ENCODE results near the gene BNIP1.
"Not testable (repeated sequence)": the region's sequence is repeated elsewhere in the genome, so short reads cannot be mapped to it uniquely, and the experiment has no call there.

BNIP1 gene, protein sequence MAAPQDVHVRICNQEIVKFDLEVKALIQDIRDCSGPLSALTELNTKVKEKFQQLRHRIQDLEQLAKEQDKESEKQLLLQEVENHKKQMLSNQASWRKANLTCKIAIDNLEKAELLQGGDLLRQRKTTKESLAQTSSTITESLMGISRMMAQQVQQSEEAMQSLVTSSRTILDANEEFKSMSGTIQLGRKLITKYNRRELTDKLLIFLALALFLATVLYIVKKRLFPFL

DNA sequence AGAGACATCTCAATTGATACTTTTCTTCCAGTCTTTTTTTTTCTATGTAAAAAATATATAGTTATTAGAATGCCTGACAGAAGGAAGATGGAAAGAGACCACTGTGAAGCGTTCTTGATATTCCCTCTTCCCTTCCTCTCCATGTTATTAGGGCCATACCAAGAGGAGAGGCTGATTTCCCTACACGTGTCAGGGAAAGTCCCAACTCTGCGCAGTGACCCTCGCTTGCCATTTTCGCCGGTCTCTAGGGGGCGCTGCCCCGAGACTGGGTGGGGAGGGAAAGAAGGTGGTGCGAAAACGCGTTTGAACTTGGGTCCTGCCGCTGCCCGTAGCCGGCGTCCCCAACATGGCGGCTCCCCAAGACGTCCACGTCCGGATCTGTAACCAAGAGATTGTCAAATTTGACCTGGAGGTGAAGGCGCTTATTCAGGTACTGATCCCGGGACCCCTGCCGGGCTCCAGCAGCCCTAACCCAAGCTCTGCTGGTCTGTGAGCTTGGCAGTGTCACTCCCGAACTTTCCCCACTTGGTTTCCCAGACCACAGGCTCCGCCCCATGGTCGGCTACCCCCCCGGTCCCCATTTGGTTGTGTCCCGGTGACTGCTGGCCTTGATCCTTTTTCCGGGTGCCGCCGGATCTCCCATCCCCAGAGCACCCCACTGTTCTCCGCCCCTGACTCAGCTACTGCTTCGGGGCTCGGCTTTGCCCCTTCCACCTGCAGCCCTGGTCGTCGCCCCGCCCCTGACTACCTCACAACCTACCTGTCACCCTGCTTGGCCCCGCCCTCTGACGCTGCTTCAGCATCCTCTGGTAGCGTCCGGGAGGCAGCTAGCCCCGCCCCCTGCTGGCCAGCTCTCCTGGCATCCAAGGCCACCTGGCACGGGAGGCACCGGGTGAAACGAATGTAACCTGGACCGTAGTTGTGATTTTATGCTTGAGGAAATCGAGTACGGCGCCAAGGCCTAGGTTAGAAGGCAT is at the start of gene BNIP1:
BNIP1 (plus strand) TSS at position 332 of the 977 bp plus-strand sequence; CDS start at position 347, 15 bp downstream.
- peak; percentile 96 for DNase-seq (ENCODE audit: low spot score)

DNA sequence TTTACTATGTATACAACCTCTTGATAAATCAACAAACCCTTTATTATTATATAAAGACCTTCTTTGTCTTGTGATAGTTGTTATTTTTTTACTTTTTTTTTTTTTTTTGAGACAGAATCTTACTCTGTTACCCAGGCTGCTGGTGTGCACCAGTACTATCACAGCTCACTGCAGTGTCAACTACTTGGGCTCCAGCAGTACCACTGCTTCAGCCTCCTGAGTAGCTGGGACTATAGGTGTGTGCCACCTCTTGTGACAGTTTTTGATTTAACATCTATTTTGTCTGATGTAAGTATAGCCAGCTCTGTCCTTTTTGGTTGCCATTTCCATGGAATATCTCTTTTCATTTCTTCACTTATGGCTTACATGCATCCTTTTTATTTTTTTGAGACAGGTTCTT is 45.5 kb upstream of the BNIP1 start:
- no peak for DNase-seq (ENCODE audit: low spot score)

DNA sequence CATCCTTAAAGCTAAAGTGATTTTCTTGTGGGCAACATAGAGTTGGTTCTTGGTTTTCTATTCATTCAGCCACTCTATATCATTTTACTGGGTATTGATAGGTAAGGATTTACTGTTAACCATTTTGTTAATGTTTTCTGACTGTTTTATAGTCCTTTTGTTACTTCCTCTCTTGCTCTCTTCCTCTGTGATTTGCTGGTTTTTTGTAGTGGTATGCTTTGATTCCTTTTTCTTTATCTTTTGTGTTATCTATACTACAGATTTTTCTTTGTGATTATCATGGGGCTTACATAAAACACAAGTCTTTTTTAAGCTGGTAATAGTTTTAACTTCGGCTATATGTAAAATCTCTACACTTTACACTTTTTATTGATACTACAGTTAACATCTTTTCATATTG is 44.9 kb upstream of the BNIP1 start:
- DNase-seq (ENCODE audit: low spot score): no peak

DNA sequence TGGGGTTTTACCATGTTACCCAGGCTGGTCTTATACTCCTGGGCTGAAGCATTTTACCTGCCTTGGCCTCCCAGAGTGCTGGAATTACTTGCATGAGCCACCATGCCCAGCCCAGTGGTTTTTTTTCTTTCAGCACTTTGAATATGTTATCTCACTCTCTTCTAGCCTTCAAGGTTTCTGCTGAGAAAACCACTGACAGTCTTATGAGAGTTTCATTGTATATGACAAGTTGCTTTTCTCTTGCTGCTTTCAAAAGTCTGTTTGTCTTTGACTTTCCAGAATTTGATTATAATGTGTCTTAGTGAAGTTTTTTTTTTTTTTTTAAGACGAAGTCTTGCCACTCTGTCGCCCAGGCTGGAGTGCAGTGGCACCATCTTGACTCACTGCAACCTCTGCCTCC is 43.1 kb upstream of the BNIP1 start:
- no peak for DNase-seq (ENCODE audit: low spot score)

DNA sequence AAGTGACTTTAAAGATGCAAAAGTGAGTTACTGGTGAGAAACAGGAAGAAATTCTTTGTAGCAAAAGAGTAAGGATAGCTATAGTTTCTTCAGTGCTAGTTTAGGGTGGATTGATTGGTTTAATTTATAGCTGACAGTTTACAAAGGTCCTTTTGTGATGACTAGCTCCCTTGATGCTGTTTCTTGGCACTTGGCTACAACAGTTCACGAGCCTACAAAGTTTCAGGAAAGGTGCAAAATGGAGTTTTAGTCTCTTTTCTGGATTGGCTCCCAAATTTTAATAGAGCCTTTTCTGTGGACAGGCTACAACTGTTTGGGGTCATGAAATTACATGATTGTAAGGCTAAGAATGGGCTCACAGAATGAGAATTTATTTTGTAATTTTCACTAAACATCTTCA is 40.9 kb upstream of the BNIP1 start:
- no peak for DNase-seq (ENCODE audit: low spot score)

DNA sequence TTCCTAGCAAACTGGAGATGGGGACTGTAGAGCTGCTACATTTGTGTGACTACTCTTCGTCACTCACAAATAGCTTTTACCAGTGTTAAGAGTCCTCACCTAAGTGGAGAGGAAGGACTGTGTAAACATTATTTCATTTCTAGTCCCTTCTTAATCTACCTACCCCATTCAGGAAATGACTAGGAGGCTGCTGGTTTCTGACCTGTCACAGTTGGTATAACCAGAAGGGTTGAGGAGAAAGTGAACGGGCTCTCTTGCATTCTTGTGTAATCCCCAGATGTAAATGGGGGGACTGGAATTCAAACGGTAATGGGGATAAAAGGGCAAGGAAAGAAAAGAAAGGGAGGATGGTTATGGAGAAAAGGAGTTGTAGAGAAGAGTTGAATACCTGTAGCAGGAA is 35.4 kb upstream of the BNIP1 start:
- no peak for DNase-seq (ENCODE audit: low spot score)

DNA sequence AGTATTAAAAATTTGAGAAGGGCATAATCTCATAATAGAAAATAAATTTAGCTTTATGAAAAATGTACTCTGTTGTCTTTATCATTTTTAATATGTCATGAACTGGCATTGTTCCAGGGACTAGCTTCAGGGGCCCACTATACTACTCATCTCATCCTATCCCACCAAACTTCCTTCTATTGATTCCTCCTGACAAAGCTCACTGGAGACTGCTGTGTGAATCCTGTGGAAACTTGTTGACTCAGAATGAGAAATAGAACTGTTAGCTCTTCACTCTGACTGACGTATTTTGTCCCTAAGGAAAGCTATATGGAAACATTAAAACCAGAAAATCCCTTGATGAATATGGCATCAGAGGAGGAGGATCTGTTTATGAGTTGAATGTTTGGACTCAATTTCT is 29.8 kb upstream of the BNIP1 start:
- no peak for DNase-seq (ENCODE audit: low spot score)

DNA sequence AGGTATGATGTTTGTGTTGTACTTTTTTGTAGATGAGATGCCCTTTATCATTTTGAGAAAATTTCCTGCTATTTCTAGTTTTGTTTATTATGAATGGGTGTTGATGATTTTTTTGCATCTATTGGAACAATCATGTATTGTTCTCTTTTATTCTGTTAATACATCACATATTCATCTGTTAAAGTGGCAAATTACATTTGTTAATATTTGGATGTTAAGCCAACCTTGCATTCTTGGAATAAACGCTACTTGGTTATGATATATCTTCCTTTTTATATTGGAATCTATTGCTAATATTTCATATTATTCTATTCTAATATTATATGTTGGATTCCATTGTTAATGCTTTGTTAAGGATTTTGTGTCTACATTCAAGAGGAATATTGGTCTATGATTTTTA is 24.6 kb upstream of the BNIP1 start:
- no peak for DNase-seq (ENCODE audit: low spot score)

DNA sequence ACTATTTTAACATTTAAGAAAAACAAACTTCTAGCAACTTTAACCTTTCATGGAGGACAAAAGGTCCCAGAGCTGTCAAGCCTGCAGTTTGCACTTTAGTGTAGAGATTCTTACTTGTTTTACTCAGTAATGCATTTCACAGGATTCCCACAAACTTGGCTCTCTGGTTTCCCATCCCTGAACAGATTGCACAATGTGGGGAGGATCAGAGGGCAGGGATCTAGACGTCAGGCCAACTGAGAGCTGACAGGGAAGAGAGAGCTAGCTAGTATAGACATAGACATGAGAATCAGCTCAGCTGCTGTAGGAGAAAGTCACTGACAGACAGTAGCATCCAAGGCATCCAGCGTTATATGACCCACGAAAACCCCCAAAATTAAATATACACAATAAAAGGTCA is 20.9 kb upstream of the BNIP1 start:
- DNase-seq (ENCODE audit: low spot score): no peak

DNA sequence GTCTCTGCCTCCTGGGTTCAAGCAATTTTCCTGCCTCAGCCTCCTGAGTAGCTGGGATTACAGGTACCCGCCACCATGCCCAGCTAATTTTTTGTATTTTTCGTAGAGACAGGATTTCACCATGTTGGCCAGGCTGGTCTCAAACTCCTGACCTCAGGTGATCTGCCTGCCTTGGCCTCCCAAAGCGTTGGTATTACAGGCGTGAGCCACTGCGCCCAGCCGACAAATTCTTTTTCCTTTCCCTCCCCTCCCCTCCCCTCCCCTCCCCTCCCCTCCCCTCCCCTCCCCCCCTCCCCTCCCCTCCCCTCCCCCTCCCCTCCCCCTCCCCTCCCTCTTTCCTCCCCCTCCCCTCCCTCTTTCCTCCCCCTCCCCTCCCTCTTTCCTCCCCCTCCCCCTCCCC is 12.2 kb upstream of the BNIP1 start:
- DNase-seq (ENCODE audit: low spot score): not testable (repeated sequence)

DNA sequence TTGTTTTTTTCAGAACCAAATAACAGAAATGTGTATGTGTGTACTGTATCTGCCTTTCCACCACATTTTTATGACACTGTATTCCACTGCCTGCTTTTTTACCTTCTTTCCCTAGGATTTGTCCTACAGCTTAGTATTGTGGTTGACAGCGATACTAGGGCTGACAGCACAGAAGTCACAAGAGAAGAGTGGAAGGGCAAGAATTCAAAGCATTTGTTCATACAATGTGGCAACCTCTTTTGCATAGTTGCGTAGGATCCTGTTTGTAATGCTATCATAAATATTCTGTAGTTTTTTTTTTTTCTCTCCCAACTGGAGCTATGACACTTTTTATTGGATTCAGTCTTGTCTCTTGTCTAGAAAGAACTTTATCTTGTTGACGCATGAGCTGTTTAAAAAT is 5.6 kb upstream of the BNIP1 start:
- DNase-seq (ENCODE audit: low spot score): no peak

DNA sequence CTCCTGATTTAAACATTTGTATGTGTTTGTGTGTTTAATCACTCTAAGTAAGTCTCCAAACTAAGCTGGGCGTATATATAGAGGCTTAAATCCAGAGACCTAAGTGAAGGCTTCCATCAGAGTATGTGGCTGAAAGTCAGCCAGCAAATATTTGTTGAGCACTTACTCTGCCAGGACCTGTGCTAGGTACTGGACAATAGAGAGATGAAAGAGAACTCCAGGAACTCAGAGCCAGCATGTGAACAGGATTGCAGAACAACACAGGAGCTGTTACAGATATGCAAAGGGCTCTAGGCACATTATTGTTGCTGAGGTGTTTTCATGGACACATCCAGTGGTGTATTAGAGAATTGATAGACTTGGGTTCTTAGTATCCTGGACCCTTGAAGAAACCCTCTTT is 4.7 kb upstream of the BNIP1 start:
- no peak for DNase-seq (ENCODE audit: low spot score)

DNA sequence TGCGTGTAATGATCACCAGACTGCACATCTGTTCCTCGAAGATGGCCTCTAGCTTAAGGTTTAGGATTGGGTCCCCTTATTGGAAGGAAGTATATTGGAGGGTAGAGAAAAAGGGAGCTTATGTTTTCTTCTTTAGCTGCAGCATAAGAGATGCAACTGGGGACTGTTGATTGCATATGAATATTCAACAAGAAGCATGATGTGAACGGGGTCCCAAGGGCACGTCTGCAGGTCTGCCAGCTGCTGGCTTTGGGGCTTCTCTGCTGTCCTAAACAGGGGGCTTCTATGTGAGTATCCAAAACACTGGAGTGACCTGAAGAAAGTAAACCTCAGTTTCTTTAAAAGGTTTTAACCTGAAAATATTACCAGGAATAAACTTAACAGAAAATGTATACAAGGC is 3.6 kb upstream of the BNIP1 start:
- DNase-seq (ENCODE audit: low spot score): no peak

DNA sequence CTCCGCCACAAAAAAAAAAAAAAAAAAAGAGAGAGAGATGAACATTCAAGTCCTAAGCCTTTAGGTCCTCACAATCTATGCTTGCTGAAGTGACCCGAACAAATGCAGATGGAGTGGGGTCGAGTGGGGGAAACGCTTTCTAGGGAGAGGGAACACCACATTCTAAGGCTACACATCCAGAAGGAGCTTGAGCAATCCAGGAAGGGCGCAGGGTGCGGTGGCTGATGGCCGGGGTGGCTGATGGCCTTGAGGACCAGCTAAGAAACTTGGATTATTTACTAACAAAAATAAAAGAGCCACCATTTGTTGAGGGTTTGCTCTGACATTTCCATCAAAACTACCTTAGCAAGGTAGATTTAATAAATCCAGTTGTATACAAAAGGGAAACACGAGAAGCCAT is 764 bp upstream of the BNIP1 start:
- no peak for DNase-seq (ENCODE audit: low spot score)

DNA sequence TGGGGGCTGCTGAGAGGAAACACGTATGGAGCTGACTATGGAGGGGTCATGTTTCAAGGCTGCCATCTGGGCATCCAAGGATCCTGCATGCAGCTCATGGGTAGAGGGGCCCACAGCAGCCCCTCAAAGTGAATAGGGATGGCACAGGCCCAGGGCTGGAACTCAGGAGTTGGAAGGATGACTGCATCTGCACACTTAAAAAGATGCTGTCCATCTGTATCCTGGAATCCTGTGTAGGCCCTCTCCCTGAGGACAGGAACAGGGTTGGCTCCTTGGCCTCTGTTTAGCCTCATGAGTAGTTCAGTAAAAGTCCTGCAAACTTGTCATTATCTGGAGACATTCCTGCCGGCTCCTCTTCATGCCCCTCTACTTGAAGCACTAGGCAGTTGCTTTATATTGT is 4.0 kb downstream of the BNIP1 start:
- DNase-seq (ENCODE audit: low spot score): no peak

DNA sequence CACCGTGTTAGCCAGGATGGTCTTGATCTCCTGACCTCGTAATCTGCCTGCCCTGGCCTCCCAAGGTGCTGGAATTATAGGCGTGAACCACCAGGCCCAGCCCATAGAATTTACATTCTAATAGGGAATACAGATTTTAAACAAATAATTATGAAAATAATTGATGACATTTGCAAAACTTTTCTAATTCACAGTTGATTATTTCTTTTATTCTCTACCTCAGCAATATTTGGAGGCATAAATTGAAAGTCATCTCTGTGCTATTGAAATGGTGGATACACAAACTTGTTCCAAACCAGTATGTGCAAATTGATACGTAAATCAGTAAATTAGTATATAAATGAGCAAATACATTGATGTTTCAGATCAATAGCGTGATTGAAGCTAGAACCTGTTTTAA is 8.2 kb downstream of the BNIP1 start:
- no peak for DNase-seq (ENCODE audit: low spot score)

DNA sequence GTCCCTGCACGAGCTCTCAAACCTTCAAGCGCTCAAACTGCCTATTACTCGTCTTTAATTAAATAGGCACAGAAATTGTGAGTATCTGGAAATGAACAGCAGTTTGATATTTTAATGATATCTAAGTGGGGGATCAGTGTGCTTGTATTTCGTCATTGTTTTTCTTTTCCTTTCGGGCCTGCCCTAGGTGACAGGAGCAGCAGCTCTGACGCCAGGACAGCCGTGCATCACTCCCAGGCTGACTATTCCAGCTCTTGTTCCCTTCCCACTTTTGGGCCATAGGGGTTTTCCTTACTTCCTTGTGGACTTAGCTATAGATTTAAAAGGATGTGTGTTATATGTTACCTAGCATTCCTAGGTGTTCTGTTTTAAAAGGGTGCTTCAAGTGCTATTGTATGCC is 9.5 kb downstream of the BNIP1 start:
- DNase-seq (ENCODE audit: low spot score): no peak

DNA sequence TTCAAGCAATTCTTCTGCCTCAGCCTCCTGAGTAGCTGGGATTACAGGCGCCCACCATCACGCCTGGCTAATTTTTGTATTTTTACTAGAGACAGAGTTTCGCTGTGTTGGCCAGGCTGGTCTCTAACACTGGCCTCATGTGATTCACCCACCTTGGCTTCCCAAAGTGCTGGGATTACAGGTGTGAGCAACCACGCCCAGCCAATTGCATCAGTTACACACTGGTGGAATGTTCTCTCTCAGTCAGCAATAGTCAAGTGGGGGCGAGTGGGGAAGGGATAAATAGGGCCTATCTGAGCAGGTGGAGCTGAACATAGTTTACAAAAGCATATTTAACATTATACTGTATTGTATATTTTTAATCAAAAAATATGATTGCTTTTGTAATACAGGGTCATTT is 10.3 kb downstream of the BNIP1 start:
- not testable (repeated sequence) for DNase-seq (ENCODE audit: low spot score)

DNA sequence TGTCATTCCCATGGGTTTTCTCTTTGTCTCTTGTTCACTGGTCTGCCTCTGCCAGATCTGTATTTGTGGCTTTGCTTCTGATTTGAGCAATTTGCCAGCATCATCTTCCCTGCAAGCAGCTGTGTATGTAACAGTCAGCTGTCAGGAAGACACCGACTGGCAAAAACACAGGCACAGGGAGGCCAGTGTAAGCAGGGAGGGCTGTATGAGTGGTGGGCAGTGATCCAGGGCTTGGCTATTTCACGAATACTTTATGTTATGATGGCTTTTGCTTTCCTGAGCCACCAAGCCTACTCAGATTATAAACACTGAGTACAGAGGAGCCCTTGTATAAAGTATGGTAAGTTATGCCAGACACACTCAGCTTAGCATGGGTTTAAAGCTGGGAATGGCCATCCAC is 11.6 kb downstream of the BNIP1 start:
- DNase-seq (ENCODE audit: low spot score): no peak

DNA sequence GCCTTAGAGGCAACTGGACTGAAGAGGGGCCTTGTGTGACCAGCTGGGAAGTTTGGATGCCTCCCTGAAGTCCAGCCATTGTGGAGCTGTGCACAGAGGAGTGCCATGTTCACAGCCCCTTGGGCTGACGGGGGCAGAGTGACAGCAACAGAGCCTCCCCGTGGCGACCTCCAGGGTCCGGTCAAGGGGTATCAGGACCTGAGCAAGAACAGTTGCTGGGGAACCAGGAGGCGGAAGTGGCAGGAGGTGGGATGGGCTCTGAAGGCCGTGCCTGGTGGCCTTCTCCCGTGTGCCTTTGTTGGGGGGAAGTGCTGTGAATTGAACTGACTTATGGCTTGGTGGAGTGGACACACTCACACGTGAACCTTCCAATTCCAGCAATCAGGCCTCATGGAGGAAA is 14.0 kb downstream of the BNIP1 start:
- DNase-seq (ENCODE audit: low spot score): no peak

DNA sequence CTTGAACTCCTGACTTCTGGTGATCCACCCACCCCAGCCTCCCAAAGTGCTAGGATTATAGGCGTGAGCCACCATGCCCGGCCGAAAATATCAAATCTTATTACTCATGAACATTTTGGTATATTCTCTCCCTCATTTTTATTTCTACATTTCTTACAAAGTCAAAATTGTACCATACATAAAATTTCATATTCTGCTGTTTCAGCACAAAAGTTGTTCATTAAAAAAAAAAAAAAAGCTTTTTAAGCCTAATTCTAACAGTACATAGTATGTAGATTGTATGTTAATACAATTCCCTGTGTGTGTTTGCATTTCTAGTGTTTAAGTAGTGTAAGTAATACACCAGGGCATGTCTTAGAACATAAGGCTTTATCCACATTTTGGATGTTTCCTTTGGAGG is 14.9 kb downstream of the BNIP1 start:
- DNase-seq (ENCODE audit: low spot score): no peak

DNA sequence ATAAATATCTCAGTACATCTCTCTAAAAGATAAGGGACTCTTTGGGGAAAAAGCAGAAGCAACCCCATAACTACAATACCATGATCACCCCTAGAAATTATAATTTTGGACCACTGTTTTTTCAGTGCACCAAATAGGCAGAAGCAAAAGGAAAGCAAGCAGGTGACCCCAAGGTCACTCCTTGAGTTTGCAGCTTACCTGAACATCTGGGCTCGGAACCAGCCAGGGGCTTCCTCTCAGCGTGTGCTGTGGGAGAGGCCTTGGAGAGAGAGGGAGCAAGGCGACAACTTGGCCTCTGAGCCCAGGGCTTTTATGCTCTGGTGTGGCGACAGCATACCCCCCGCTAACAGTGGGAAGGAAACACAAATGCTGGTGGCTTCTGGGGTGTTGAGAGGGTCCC is 16.8 kb downstream of the BNIP1 start:
- no peak for DNase-seq (ENCODE audit: low spot score)

DNA sequence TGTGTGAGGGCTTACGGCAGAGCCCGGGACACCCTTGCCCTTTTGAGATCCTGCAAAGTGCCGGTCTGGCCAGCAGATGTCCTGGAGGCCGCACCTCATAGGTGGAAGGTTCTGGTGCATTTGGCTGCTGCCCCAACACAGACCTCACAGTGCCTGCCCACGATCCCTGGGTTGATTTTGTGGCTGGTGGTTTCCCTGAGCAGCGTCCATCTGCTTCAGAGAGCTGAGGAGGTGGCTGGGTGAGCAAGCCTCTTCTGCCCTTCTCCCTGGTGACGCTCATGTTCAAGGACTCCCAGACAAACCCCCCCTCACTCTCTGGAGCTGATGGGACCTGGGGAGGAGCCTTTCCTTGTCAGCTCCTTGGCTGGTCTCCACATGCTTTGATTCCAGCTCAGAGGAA is 18.9 kb downstream of the BNIP1 start:
- DNase-seq (ENCODE audit: low spot score): no peak
